OCI-LY7 (cell line): ENCODE measurements around the gene DNASE2. TPM values are rescaled to one million over a fixed set of nuclear protein-coding genes. Genes with fewer than 3 reads are reported as not detected.
"Not testable (repeated sequence)": the region's sequence is repeated elsewhere in the genome, so short reads cannot be mapped to it uniquely, and the experiment has no call there.

Experiments
- BruUV-seq: library from RNA; stranded (reverse); fragments of 400-500 nt; replicated peaks from 2 replicates; lab custom pipeline; 2021; lab: Mats Ljungman, UMichigan
- CTCF ChIA-PET: fragments of 300-600 bp; sonication (Branson Sonifier 250); formaldehyde crosslinking; loops from one replicate; lab custom pipeline; 2022; ENCODE audit warnings: antibody characterized with exemption; ENCODE audit not compliant: unreplicated experiment; lab: Charles Lee
- POLR2A ChIA-PET: fragments of 300-600 bp; sonication (Branson Sonifier 250); formaldehyde crosslinking; loops from one replicate; lab custom pipeline; 2022; ENCODE audit warnings: antibody characterized with exemption; lab: Charles Lee
- DNase-seq: peaks from one replicate; pipeline ENCODE4 v3.0.0-alpha.2; 2015; ENCODE audit warnings: low spot score
- H2AFZ ChIP-seq: fragments of 200-600 bp; sonication (generic), shearing (Covaris generic); 2 replicates; pipeline ENCODE4 v1.6.1; 2014; ENCODE audit warnings: mild to moderate bottlenecking, antibody characterized with exemption, low read length, moderate library complexity
- H3K27ac ChIP-seq: fragments of 200-600 bp; sonication (generic); 2 replicates; pipeline ENCODE4 v1.5.1; 2014; ENCODE audit warnings: mixed run types, low read depth, mild to moderate bottlenecking, moderate library complexity, low read length, inconsistent platforms; ENCODE audit not compliant: poor library complexity, severe bottlenecking
- H3K36me3 ChIP-seq: fragments of 200-600 bp; sonication (generic); 2 replicates; pipeline ENCODE4 v1.6.1; 2014; ENCODE audit warnings: mild to moderate bottlenecking, antibody characterized with exemption, low read length, moderate library complexity, mixed read lengths; ENCODE audit not compliant: insufficient read depth
- H3K4me1 ChIP-seq: fragments of 200-600 bp; sonication (generic); 2 replicates; pipeline ENCODE4 v1.5.1; 2014; ENCODE audit warnings: mild to moderate bottlenecking, low read length; ENCODE audit not compliant: insufficient read depth, poor library complexity, severe bottlenecking
- H3K4me2 ChIP-seq: fragments of 200-600 bp; sonication (generic); 2 replicates; pipeline ENCODE4 v1.6.1; 2014; ENCODE audit warnings: mild to moderate bottlenecking, low read length
- H3K4me3 ChIP-seq: fragments of 200-600 bp; sonication (generic); 2 replicates; pipeline ENCODE4 v1.5.1; 2014; ENCODE audit warnings: mild to moderate bottlenecking, low read depth, low read length; ENCODE audit not compliant: poor library complexity, severe bottlenecking
- H3K79me2 ChIP-seq: fragments of 200-600 bp; sonication (generic); 2 replicates; pipeline ENCODE4 v1.6.1; 2016; ENCODE audit warnings: low read depth, mild to moderate bottlenecking, low read length, moderate library complexity, mixed read lengths; ENCODE audit not compliant: insufficient read depth
- H3K9me2 ChIP-seq: fragments of 200-600 bp; sonication (generic); 2 replicates; pipeline ENCODE4 v1.6.1; 2016; ENCODE audit warnings: mild to moderate bottlenecking, low read length, mixed read lengths; ENCODE audit not compliant: insufficient read depth
- H3K9me3 ChIP-seq: fragments of 200-600 bp; sonication (generic); 2 replicates; pipeline ENCODE4 v1.6.1; 2014; ENCODE audit warnings: mild to moderate bottlenecking, mixed run types, low read length, mixed read lengths
- H4K20me1 ChIP-seq: fragments of 200-600 bp; sonication (generic); 2 replicates; pipeline ENCODE4 v1.6.1; 2014; ENCODE audit warnings: mild to moderate bottlenecking, antibody characterized with exemption, low read length, moderate library complexity, mixed read lengths; ENCODE audit not compliant: insufficient read depth
- CTCF ChIP-seq: fragments of 200-600 bp; sonication (generic); conservative IDR thresholded peaks from 2 replicates; pipeline ENCODE4 v1.5.1; 2014; ENCODE audit warnings: mild to moderate bottlenecking, antibody characterized with exemption, low read length, moderate library complexity, mixed read lengths
- EZH2phosphoT487 ChIP-seq: fragments of 200-600 bp; sonication (generic); IDR thresholded peaks from 2 replicates; pipeline ENCODE4 v1.6.1; 2018; ENCODE audit warnings: low read depth, borderline replicate concordance, mild to moderate bottlenecking, mixed run types, antibody characterized with exemption, low read length, moderate library complexity, mixed read lengths
- intact Hi-C: fragments of 100-400 bp; cut with micrococcal nuclease; formaldehyde crosslinking; loops from one replicate; pipeline ENCODE4 v1.10.0; 2022; ENCODE audit not compliant: unreplicated experiment
- total RNA-seq, 2 experiments: library from RNA; depleted of rRNA in 1 of 2; stranded (reverse); fragments of >200 nt in 1 of 2; shearing (Covaris generic) in 1 of 2; gene quantifications; 2 replicates each; pipeline ENCODE4 v1.2.3, GENCODE V29; 2014 to 2022

DNASE2 gene
- total RNA-seq, 2 experiments from 2014 or later = 32.4 to 33.7 TPM

GRCh38 chr19:12856653-12857052, 24.6 kb downstream of the DNASE2 start:
- Histone ChIP-seq H4K20me1 (no peaks in the 10 kb centered on the region), H3K9me3 (no peaks in the 10 kb centered on the region), H3K36me3 (peaks cover 12% of the 10 kb centered on the region; the same call in 1 of the 2 replicates), H3K4me3 (no peak overlapping the region), H3K4me1 (no peaks in the 10 kb centered on the region), H3K27ac (no peak overlapping the region), H3K79me2 (no peaks in the 10 kb centered on the region), H3K4me2 (no peak overlapping the region), H3K9me2 (no peaks in the 10 kb centered on the region), H2AFZ (no peak overlapping the region)
- DNase-seq = no peak
- intact Hi-C loops = no loop called here
- BruUV-seq = no TSS peak
- CTCF ChIA-PET = no interaction called here
- TF ChIP-seq CTCF (no peak), EZH2phosphoT487 (no peak)
- POLR2A ChIA-PET = no interaction called here

GRCh38 chr19:12847159-12848139, 33.8 kb downstream of the DNASE2 start:
- no peak overlapping the region for H2AFZ ChIP-seq
- intact Hi-C loops = loop anchor here (2.0 kb wide), 1 partner anchor 81 kb away; no protein-coding TSS in a partner anchor

GRCh38 chr19:12846613-12847012, 34.6 kb downstream of the DNASE2 start:
- H3K4me2 ChIP-seq, H4K20me1 ChIP-seq, H3K27ac ChIP-seq, BruUV-seq, H3K4me1 ChIP-seq, H3K79me2 ChIP-seq, H3K4me3 ChIP-seq, H3K9me3 ChIP-seq, H3K9me2 ChIP-seq, DNase-seq, H2AFZ ChIP-seq: not testable (repeated sequence)
- ChIA-PET POLR2A (interaction anchor here (0.6 kb wide), 1 partner anchor 444 kb away, joined by 6 read pairs; no protein-coding TSS in a partner anchor), CTCF (interaction anchor here (0.6 kb wide), 1 partner anchor 62 kb away, joined by 4 read pairs; no protein-coding TSS in a partner anchor)
- intact Hi-C loops = loop anchor here (2.0 kb wide), 1 partner anchor 80 kb away; no protein-coding TSS in a partner anchor
- H3K36me3 ChIP-seq = peaks cover 12% of the 10 kb centered on the region

More at GRCh38 chr19:12847159-12848139, 33.8 kb downstream of the DNASE2 start:
- Histone ChIP-seq H3K4me1 (no peaks in the 10 kb centered on the region), H4K20me1 (no peaks in the 10 kb centered on the region), H3K4me2 (peak overlapping the region; percentile 39; the same call in 1 of the 2 replicates), H3K79me2 (no peaks in the 10 kb centered on the region), H3K9me2 (no peaks in the 10 kb centered on the region), H3K27ac (no peak overlapping the region), H3K9me3 (no peaks in the 10 kb centered on the region), H3K4me3 (no peak overlapping the region), H3K36me3 (peaks cover 12% of the 10 kb centered on the region)
- BruUV-seq = no TSS peak
- peak; percentile 68 for DNase-seq
- no peak for TF ChIP-seq EZH2phosphoT487
- peak; percentile 96 for TF ChIP-seq CTCF
- CTCF ChIA-PET = interaction anchor here (0.5 to 0.8 kb wide), 2 partner anchors 19 to 77 kb away, joined by 3 to 4 read pairs; no protein-coding TSS in a partner anchor
- POLR2A ChIA-PET = interaction anchor here (0.6 kb wide), 1 partner anchor 445 kb away, joined by 6 read pairs; no protein-coding TSS in a partner anchor
